Uterus (tissue), 4 donors: Measurements from ENCODE around the gene RNF115. TPM values are rescaled to one million over a fixed set of nuclear protein-coding genes. Genes with fewer than 3 reads are reported as not detected.
"Not testable (repeated sequence)": the region's sequence is repeated elsewhere in the genome, so short reads cannot be mapped to it uniquely, and the experiment has no call there.

Experiments
- DNase-seq, 2 donors: peaks; one replicate each; pipeline ENCODE4 v3.0.0-alpha.2; 2019 to 2020
- H3K27ac ChIP-seq, 2 donors: fragments of 200-600 bp; sonication (generic); 1 replicate in 1 of 2; 2 replicates in 1 of 2; pipeline ENCODE4 v1.5.1; 2016 to 2018
- H3K27me3 ChIP-seq, 2 donors: fragments of 200-600 bp; sonication (generic); one replicate each; pipeline ENCODE4 v1.5.1; 2018 to 2019; ENCODE audit warnings: control low read depth in 1 of 2
- H3K36me3 ChIP-seq, 2 donors: fragments of 200-600 bp; sonication (generic); one replicate each; pipeline ENCODE4 v1.5.1; 2019; ENCODE audit warnings: control low read depth in 1 of 2
- H3K4me1 ChIP-seq, 2 donors: fragments of 200-600 bp; sonication (generic); one replicate each; pipeline ENCODE4 v1.5.1; 2018 to 2019; ENCODE audit warnings: control low read depth in 1 of 2
- H3K4me3 ChIP-seq, 2 donors: fragments of 200-600 bp; sonication (generic); 1 replicate in 1 of 2; 2 replicates in 1 of 2; pipeline ENCODE4 v1.5.1; 2018 to 2019; ENCODE audit warnings: mild to moderate bottlenecking in 1 of 2
- H3K9me3 ChIP-seq, 2 donors: fragments of 200-600 bp; sonication (generic); one replicate each; pipeline ENCODE4 v1.5.1; 2019; ENCODE audit warnings: control low read depth in 1 of 2
- CTCF ChIP-seq, 4 experiments: fragments of 200-600 bp in 2 of 4; fragments of 450-650 bp in 2 of 4; sonication (generic) in 2 of 4; IDR thresholded peaks; one replicate each; pipeline ENCODE4 v1.5.1; 2016 to 2019; ENCODE audit warnings: antibody characterized with exemption in 4 of 4, mild to moderate bottlenecking in 2 of 4, moderate library complexity in 1 of 4
- POLR2A ChIP-seq, 2 donors: fragments of 450-650 bp; IDR thresholded peaks; one replicate each; pipeline ENCODE4 v1.6.1; 2016; ENCODE audit warnings: antibody characterized with exemption in 2 of 2, mild to moderate bottlenecking in 1 of 2, moderate library complexity in 1 of 2
- intact Hi-C: fragments of 100-400 bp; cut with DNase I; formaldehyde crosslinking; loops from one replicate; pipeline ENCODE4 v1.15.1; 2023; ENCODE audit warnings: low total_unique reads
- total RNA-seq, 4 donors: library from RNA; depleted of rRNA in 3 of 4; stranded (reverse); fragments of >200 nt in 3 of 4; gene quantifications; one replicate each; pipeline versions ENCODE4 v1.1.0 to v1.2.4, GENCODE V29; 2014 to 2023
- donor health status: DM: yes; HTN: yes; CAD: no.

The RNF115 gene
- total RNA-seq, 4 donors from 2014 or later = 18.8 to 33.4 (median 27.8) TPM

- H3K36me3 ChIP-seq = no peaks in the 10 kb centered on the region
- intact Hi-C loops = no loop called here
- no peak overlapping the region for H3K27ac ChIP-seq
- no peaks in the 10 kb centered on the region for H3K27me3 ChIP-seq
- no peak overlapping the region for H3K4me3 ChIP-seq
- no peak for TF ChIP-seq CTCF (IDR thresholded peaks at IDR 0.05)
- TF ChIP-seq POLR2A (IDR thresholded peaks at IDR 0.05) = no peak
- no peak for DNase-seq
- H3K9me3 ChIP-seq = no peaks in the 10 kb centered on the region
- H3K4me1 ChIP-seq = no peaks in the 10 kb centered on the region
These were observed 4.1 kb upstream of the RNF115 start for GRCh38 chr1:145827966-145828365.

GRCh38 chr1:145826030-145826429, 2.1 kb upstream of the RNF115 start:
- Histone ChIP-seq H3K27me3 (no peaks in the 10 kb centered on the region), H3K36me3 (no peaks in the 10 kb centered on the region), H3K4me3 (no peak overlapping the region), H3K9me3 (no peaks in the 10 kb centered on the region), H3K27ac (no peak overlapping the region), H3K4me1 (no peaks in the 10 kb centered on the region)
- no peak for DNase-seq
- TF ChIP-seq POLR2A (IDR thresholded peaks at IDR 0.05) (no peak), CTCF (IDR thresholded peaks at IDR 0.05) (no peak)
- intact Hi-C loops = no loop called here

- DNase-seq = no peak
- TF ChIP-seq POLR2A (IDR thresholded peaks at IDR 0.05) = no peak
- no peak for TF ChIP-seq CTCF (IDR thresholded peaks at IDR 0.05)
- Histone ChIP-seq H3K36me3 (no peaks in the 10 kb centered on the region), H3K27me3 (no peaks in the 10 kb centered on the region), H3K4me1 (no peaks in the 10 kb centered on the region), H3K9me3 (no peaks in the 10 kb centered on the region), H3K4me3 (peak overlapping the region; percentile 74 to 82), H3K27ac (peak overlapping the region; percentile 86 to 96)
- intact Hi-C loops = no loop called here
These were observed 576 bp upstream of the RNF115 start for GRCh38 chr1:145824499-145824842.

GRCh38 chr1:145822779-145823331, 1.0 kb downstream of the RNF115 start:
- H3K36me3 ChIP-seq, H3K4me1 ChIP-seq, H3K27me3 ChIP-seq, DNase-seq, H3K4me3 ChIP-seq, H3K9me3 ChIP-seq, intact Hi-C loops: not testable (repeated sequence)
- H3K27ac ChIP-seq = peak overlapping the region in 1 of 2 donors; percentile 49

- H3K4me1 ChIP-seq, DNase-seq, H3K27ac ChIP-seq, H3K4me3 ChIP-seq, intact Hi-C loops, H3K36me3 ChIP-seq, H3K27me3 ChIP-seq, H3K9me3 ChIP-seq: not testable (repeated sequence)
These were observed 5.8 kb downstream of the RNF115 start for GRCh38 chr1:145818095-145818494.

- H3K36me3 ChIP-seq, intact Hi-C loops, H3K27me3 ChIP-seq, H3K27ac ChIP-seq, H3K4me3 ChIP-seq, H3K4me1 ChIP-seq, DNase-seq, H3K9me3 ChIP-seq: not testable (repeated sequence)
These were observed 10.7 kb downstream of the RNF115 start for GRCh38 chr1:145812977-145813810.
